ENCODE data around the gene ANO1. TPM values are rescaled to one million over a fixed set of nuclear protein-coding genes. Genes with fewer than 3 reads are reported as not detected.

The ANO1 gene
- total RNA-seq, 1 donor from 2014 or later: 0.41 TPM

GRCh38 chr11:70072461-70072860, 5.7 kb upstream of the ANO1 start:
- FAIRE-seq: no peak
- no peak for DNase-seq (ENCODE audit: low spot score in 2 of 2)

- DNase-seq (ENCODE audit: low spot score in 2 of 2): no peak
- FAIRE-seq: no peak
Observed at GRCh38 chr11:70072861-70073755, 5.0 kb upstream of the ANO1 start.

- DNase-seq (ENCODE audit: low spot score in 2 of 2): no peak
- no peak for FAIRE-seq
Observed at GRCh38 chr11:70073871-70074371, 4.2 kb upstream of the ANO1 start.

GRCh38 chr11:70074746-70075145, 3.4 kb upstream of the ANO1 start:
- DNase-seq (ENCODE audit: low spot score in 2 of 2) (no peak), FAIRE-seq (no peak)

GRCh38 chr11:70075836-70076235, 2.3 kb upstream of the ANO1 start:
- DNase-seq (ENCODE audit: low spot score in 2 of 2): no peak
- FAIRE-seq: no peak

GRCh38 chr11:70076461-70076931, 1.6 kb upstream of the ANO1 start:
- FAIRE-seq (no peak), DNase-seq (ENCODE audit: low spot score in 2 of 2) (no peak)

- DNase-seq (ENCODE audit: low spot score in 2 of 2) (no peak), FAIRE-seq (no peak)
Observed at GRCh38 chr11:70077411-70078094, 564 bp upstream of the ANO1 start.

GRCh38 chr11:70078781-70079616, 882 bp downstream of the ANO1 start:
- FAIRE-seq (no peak), DNase-seq (ENCODE audit: low spot score in 2 of 2) (no peak)

- FAIRE-seq: no peak
- DNase-seq (ENCODE audit: low spot score in 2 of 2): no peak
Observed at GRCh38 chr11:70079691-70080090, 1.6 kb downstream of the ANO1 start.

GRCh38 chr11:70080763-70081162, 2.6 kb downstream of the ANO1 start:
- DNase-seq (ENCODE audit: low spot score in 2 of 2) (no peak), FAIRE-seq (no peak)

GRCh38 chr11:70082829-70083228, 4.7 kb downstream of the ANO1 start:
- DNase-seq (ENCODE audit: low spot score in 2 of 2): no peak
- no peak for FAIRE-seq

- DNase-seq (ENCODE audit: low spot score in 2 of 2): no peak
- FAIRE-seq: no peak
Observed at GRCh38 chr11:70084046-70084984, 6.2 kb downstream of the ANO1 start.

- FAIRE-seq (no peak), DNase-seq (ENCODE audit: low spot score in 2 of 2) (no peak)
Observed at GRCh38 chr11:70085815-70086769, 8.0 kb downstream of the ANO1 start.

- no peak for DNase-seq (ENCODE audit: low spot score in 2 of 2)
- FAIRE-seq: no peak
Observed at GRCh38 chr11:70087446-70088167, 9.5 kb downstream of the ANO1 start.

- DNase-seq (ENCODE audit: low spot score in 2 of 2): no peak
- FAIRE-seq: no peak
Observed at GRCh38 chr11:70088735-70089250, 10.7 kb downstream of the ANO1 start.

- FAIRE-seq (no peak), DNase-seq (ENCODE audit: low spot score in 2 of 2) (no peak)
Observed at GRCh38 chr11:70089631-70090030, 11.5 kb downstream of the ANO1 start.

GRCh38 chr11:70090961-70091381, 12.9 kb downstream of the ANO1 start:
- peak in 1 of 2 donors; percentile 55 for DNase-seq (ENCODE audit: low spot score in 2 of 2)
- FAIRE-seq: no peak

Data from frontal cortex (tissue), 4 donors.